GM21717 (cell line): ENCODE measurements around the gene SLC10A1.
A peak's percentile ranks its signal among the peaks of the same experiment; 100 is the strongest.
"Not testable (repeated sequence)": the region's sequence is repeated elsewhere in the genome, so short reads cannot be mapped to it uniquely, and the experiment has no call there.

ENCODE experiments used
- ATAC-seq: cut with Tn5 transposase; IDR thresholded peaks from one replicate; pipeline ENCODE4 v1.9.1; 2021; ENCODE audit warnings: mild to moderate bottlenecking, moderate library complexity; ENCODE audit not compliant: unreplicated experiment

SLC10A1 gene

GRCh38 chr14:69770559-69770958 is 26.5 kb downstream of the SLC10A1 start:
- no peak for ATAC-seq

DNA sequence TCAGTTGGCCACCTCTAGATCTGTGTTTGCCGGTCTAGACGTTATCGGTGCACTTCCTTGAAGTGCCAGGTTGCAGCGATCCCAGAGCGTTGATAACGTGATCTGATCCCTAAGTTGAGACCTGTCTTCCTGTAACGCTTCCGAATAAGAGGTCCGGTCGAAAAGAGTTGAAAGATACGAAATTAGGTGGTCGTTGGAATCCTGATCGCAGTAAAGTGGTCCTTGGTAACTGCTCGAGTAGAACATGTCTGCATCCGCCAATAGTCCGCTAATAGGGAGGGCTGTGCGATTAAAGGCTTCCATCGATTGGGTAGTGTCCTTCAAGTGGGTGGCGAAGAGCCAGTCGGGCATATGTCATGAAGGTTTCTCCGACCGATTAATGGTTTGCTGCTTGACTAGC is 27.4 kb downstream of the SLC10A1 start:
- no peak for ATAC-seq

GRCh38 chr14:69768873-69769272 is 28.2 kb downstream of the SLC10A1 start:
- ATAC-seq = no peak

DNA sequence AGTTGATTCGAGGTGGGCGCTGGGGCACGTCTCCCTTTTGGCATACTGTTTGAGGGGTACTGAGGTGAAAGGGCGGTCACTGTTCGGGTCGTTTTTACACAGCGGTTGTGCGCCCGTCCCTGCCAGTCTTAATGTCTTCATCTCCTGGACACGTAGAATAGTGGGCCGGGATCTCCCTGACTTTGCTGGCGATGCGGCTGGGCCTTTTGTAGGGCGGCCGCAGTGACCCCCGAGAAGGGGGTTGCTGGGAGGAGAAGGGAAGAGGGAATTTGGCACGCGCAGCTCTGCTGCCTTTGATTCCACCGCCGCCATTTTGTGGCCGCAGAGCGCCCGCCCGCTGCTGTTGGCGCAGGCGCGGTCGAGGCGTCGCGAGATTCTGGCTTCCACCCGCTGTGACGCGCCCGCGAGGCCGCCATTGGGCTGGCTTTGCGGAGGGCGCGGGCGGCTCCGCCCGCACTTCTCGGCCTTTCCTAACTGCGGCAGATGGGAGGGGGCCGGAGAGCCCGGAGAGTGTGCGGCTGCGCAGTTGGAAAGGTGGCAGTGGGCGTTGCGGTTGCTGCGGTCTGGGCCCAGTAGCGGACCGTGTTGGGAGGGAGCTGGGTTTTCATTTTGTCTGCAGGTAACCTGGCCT is 29.6 kb downstream of the SLC10A1 start:
- ATAC-seq = peak; percentile 64

DNA sequence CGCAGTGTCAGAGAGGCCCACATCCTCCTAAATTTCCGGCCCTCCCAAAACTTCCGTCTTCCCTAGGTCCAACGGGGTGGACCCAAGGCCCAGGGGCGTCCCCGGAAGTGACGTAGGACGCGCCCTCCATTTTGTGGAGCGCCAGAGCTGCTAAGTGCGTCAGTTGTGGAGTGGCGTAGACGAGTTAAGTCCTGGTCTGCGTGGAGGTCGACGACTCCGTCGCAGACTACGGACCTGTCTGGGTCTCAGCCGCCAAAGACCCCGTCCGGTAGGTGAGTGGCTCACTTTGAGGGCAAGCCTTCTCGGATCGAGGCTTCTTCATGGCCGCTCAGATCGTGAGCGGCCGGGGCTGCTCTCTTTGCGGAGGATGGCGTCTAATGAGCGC is 30.1 kb downstream of the SLC10A1 start, which contains the start of gene SRSF5:
Gene SRSF5, plus strand, starts transcription at position 159 of the 385 bp plus-strand sequence. CDS start 1,015 bp downstream, outside the sequence.
- peak; percentile 87 for ATAC-seq

GRCh38 chr14:69763761-69764510 is 33.1 kb downstream of the SLC10A1 start:
- ATAC-seq = no peak

GRCh38 chr14:69760810-69761209 is 36.2 kb downstream of the SLC10A1 start:
- ATAC-seq = no peak

- ATAC-seq = no peak
These were observed 40.7 kb downstream of the SLC10A1 start for GRCh38 chr14:69756298-69756697.

GRCh38 chr14:69755784-69756183 is 41.3 kb downstream of the SLC10A1 start:
- ATAC-seq = no peak

DNA sequence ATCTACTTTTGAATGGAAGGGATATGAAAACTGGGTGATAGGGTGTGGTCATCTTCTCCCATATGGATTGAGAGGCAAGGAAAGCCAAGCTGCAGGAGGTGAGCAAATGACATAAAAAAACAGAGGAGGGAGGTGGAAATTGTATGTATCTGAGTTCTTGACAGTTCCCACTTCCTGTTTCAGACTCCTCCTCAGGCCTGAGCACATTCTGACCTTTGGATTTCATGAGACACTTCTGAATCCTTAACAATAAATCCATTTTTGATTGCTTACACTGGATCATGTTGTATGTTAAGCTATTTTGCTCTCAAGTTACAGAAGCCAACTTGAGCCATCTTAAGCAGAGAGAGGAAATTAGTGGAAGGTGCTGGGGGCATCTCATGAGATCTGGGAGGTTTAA is 41.7 kb downstream of the SLC10A1 start:
- ATAC-seq = no peak

- ATAC-seq = no peak
These were observed 42.6 kb downstream of the SLC10A1 start for GRCh38 chr14:69754487-69754886.

DNA sequence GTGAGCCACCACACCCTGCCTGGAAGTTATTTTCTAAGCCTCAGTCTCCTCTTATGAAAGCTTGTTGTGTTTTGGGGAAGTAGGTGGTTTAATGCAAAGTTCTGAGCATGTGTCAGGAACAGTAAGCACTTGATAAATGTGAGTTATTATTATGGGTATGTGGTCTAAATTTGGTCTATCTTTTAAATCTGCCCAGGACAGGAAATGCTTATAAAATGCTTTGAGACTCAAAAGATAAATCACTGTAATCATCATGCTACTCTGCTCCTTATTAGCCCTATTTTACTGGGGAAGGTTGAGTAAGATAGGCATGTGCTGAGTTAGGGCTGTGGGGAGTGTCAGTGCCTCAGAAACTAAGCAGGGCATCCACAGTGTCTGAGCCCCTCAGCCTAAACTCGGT is 43.2 kb downstream of the SLC10A1 start:
- ATAC-seq = no peak

DNA sequence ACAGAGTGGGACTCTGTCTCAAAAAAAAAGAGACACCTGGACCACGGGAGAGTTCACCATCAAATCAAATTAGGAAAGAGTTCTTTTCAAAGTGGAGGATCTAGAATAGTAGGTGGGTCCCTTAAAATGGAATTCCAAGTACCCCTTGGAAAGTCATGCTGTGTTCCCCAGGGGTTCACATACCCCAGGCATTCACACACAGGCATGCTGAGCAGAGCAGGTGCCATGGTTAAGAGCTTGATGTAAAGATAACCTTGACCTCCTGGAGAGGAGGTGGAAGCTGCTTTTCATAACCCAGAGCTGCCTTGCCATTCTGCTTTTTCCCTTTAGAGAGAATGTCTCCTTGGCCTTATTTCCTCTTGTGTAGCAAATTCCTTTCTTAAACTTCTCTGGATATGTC is 44.3 kb downstream of the SLC10A1 start:
- no peak for ATAC-seq

GRCh38 chr14:69750495-69750894 is 46.5 kb downstream of the SLC10A1 start:
- ATAC-seq = no peak

DNA sequence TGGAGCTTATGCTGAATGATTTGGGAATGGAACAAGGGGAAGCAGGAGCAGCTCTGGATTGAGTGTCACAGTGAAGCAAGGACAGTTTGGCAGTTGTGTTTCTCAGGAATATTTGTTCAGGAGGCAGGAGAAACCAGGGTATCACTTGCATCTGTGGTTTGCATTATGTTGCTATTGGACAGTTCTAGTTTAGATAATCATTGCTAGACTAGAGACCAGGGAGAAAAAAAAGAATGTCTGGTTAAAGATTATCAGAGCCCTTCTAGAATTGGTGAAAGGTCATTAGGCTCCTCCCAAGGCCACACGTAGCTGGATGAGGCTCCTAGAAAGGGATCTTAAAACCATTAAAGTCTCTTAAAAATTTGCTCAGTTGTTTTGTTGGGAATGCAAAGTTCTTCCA is 47.1 kb downstream of the SLC10A1 start:
- no peak for ATAC-seq

- ATAC-seq = no peak
These were observed 56.0 kb downstream of the SLC10A1 start for GRCh38 chr14:69741055-69741454.

- ATAC-seq = not testable (repeated sequence)
These were observed 60.6 kb downstream of the SLC10A1 start for GRCh38 chr14:69736405-69736804.

DNA sequence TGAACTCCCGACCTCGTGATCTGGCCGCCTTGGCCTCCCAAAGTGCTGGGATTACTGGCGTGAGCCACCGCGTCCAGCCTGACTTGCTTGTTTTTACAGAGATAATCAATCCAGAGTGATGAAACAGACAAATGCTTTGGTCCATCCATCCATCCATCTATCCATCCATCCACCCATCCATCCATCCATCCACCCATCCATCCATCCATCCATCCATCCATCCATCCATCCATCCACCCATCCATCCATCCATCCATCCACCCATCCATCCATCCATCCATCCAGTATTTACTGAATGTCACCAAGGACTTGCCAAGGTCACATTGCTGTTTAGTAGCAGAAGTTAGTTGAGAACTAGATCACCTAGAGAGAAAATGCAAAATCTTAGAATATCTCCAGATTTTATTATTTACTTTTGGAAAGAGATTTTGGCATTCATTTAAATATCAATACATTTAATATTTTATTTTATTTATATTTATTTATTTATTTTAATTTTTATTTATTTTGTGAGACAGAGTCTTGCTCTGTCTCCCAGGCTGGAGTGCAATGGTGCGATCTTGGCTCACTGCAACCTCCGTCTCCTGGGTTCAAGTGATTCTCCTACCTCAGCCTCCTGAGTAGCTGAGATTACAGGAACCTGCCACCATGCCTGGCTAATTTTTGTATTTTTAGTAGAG is 65.0 kb downstream of the SLC10A1 start:
- ATAC-seq = not testable (repeated sequence)

DNA sequence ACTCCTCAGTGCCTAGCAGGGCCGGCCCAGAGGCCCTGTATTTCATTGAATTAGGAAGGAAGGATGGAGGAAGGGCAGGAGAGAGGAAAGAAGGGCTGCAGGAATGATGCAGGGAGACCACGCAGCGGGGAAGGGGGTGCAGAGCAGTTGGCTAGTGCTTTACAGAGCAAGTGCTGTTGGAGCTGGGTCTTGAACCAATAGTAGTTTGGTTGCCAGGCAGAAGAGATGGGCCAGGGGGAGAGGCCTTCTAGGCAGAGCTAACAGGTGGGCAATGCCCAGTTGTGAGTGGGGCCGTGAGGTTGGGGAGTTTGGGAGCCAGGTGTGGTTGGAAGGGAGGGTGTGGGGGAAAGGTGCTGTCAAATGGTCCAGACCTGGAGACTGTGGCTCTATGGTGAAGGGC is 69.2 kb downstream of the SLC10A1 start:
- ATAC-seq = no peak

- peak; percentile 77 for ATAC-seq
These were observed 70.1 kb downstream of the SLC10A1 start for GRCh38 chr14:69726761-69727511.
